Adrenal gland (tissue), 12 donors: Measurements from ENCODE around the gene PXDN. TPM values are rescaled to one million over a fixed set of nuclear protein-coding genes. Genes with fewer than 3 reads are reported as not detected.
A peak's percentile ranks its signal among the peaks of the same experiment; 100 is the strongest.

ENCODE experiments used
- DNase-seq, 7 donors: peaks; one replicate each; pipeline ENCODE4 v3.0.0-alpha.2; 2019 to 2020
- H3K27ac ChIP-seq, 5 donors: fragments of 200-600 bp; sonication (generic) in 4 of 5; 1 replicate in 3 of 5; 2 replicates in 2 of 5; pipeline versions ENCODE4 v1.5.1 to v1.8.0; 2016 to 2020; ENCODE audit warnings: mild to moderate bottlenecking in 1 of 5
- H3K27me3 ChIP-seq: fragments of 200-600 bp; 2 replicates; pipeline ENCODE4 v1.8.0; 2021
- H3K36me3 ChIP-seq, 2 donors: fragments of 200-600 bp; replicated peaks in 1 of 2; 1 replicate in 1 of 2; 2 replicates in 1 of 2; pipeline versions ENCODE4 v1.5.1 to v1.8.0; 2018 to 2022
- H3K4me1 ChIP-seq, 2 donors: fragments of 200-600 bp; replicated peaks in 1 of 2; 1 replicate in 1 of 2; 2 replicates in 1 of 2; pipeline versions ENCODE4 v1.5.1 to v1.8.0; 2018 to 2021
- H3K4me3 ChIP-seq, 4 donors: fragments of 200-600 bp; sonication (generic) in 3 of 4; one replicate each; pipeline ENCODE4 v1.5.1; 2016 to 2018
- H3K9me3 ChIP-seq, 3 donors: fragments of 200-600 bp; sonication (generic) in 1 of 3; replicated peaks in 1 of 3; 1 replicate in 2 of 3; 2 replicates in 1 of 3; pipeline versions ENCODE4 v1.5.1 to v1.8.0; 2016 to 2021
- POLR2A ChIP-seq, 2 donors: fragments of 450-650 bp; IDR thresholded peaks; one replicate each; pipeline ENCODE4 v1.6.1; 2017; ENCODE audit warnings: antibody characterized with exemption in 2 of 2, mild to moderate bottlenecking in 2 of 2, moderate library complexity in 1 of 2
- WGBS, 4 donors: extraction: QIAGEN DNeasy Blood & Tissue Kit in 2 of 4; methylation state at CpG; one replicate each; pipeline versions ENCODE4 v1.1.5 to v1.1.7; 2013 to 2017; 5-methylcytosine and 5-hydroxymethylcytosine counted together
- intact Hi-C, 2 donors: fragments of 100-400 bp; cut with DNase I; formaldehyde crosslinking; loops; one replicate each; pipeline versions ENCODE4 v1.14.1 to v1.15.0; 2022 to 2023
- polyA plus RNA-seq, 3 donors: library from polyadenylated mRNA; stranded (reverse); fragments of 200-250 nt in 2 of 3; fragments of 350-450 nt in 1 of 3; fragmentation: Illumina TruSeq in 1 of 3; extraction: RNeasy Lipid Tissue Mini Kit (QIAGEN cat#74804) in 1 of 3; gene quantifications; one replicate each; pipeline ENCODE4 v1.2.3, GENCODE V29; 2013 to 2014
- total RNA-seq, 9 donors: library from RNA; depleted of rRNA in 4 of 9; stranded (reverse); fragments of >200 nt in 4 of 9; fragments of 120-200 nt in 1 of 9; fragmentation: NEBNext Ultra II Directional in 1 of 9; extraction: Animal tissue kit (Norgen Biotek cat#: 25700) in 1 of 9; gene quantifications; one replicate each; pipeline versions ENCODE4 v1.1.0 to v1.2.4, GENCODE V29; 2013 to 2023
- TF ChIP-seq, protein P1 (sequence below), 6 experiments: fragments of 450-650 bp in 4 of 6; fragments of 200-600 bp in 2 of 6; sonication (generic) in 1 of 6; IDR thresholded peaks; 1 replicate in 5 of 6; 2 replicates in 1 of 6; pipeline versions ENCODE4 v1.5.1 to v1.8.0; 2016 to 2021; ENCODE audit warnings: antibody characterized with exemption in 6 of 6, mild to moderate bottlenecking in 2 of 6, moderate library complexity in 1 of 6
- donor health status: healthy with polysubstance abuse.
- donor health status: Bipolar disorder and iron deficiency.
- donor health status: DM: yes; HTN: yes; CAD: no.
- donor health status: DM: no; HTN: no; CAD: no.
- donor health status: DM: no; HTN: no; CAD: no.
- donor health status: DM: yes; HTN: yes; CAD: no.

Gene PXDN
- total and polyA plus RNA-seq, 12 donors = 8.5 to 39.5 (median 22.1) TPM

DNA sequence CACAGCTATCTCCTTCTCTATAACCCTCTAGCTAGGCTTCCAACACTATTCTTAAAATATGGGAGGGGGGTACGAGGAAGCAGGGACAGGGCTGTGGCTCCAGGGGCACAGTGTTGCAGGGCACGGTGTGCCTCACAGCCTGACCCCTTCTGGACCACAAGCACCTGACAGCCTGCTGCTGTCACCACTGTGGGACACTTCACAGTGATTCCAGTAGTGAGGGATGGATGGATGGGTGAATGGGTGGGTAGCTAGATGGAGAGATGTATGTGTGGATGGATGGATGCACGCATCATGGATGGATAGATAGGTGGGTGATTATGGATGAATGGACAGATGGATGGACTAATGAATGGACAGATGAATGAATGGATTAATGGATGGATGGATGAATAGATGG is 21.6 kb downstream of the PXDN start:
- intact Hi-C loops = no loop called here
- Histone ChIP-seq H3K4me3 (no peak overlapping the region), H3K9me3 (no peaks in the 10 kb centered on the region), H3K27ac (no peak overlapping the region), H3K36me3 (no peaks in the 10 kb centered on the region), H3K4me1 (no peaks in the 10 kb centered on the region), H3K27me3 (no peaks in the 10 kb centered on the region)
- peak in 1 of 7 donors; percentile 11 for DNase-seq
- 71 to 83% (median 76%) methylated on average over 3 of the region's 3 CpGs for WGBS, 4 donors
- no peak for TF ChIP-seq POLR2A (IDR thresholded peaks at IDR 0.05)
- TF ChIP-seq, protein P1, sequence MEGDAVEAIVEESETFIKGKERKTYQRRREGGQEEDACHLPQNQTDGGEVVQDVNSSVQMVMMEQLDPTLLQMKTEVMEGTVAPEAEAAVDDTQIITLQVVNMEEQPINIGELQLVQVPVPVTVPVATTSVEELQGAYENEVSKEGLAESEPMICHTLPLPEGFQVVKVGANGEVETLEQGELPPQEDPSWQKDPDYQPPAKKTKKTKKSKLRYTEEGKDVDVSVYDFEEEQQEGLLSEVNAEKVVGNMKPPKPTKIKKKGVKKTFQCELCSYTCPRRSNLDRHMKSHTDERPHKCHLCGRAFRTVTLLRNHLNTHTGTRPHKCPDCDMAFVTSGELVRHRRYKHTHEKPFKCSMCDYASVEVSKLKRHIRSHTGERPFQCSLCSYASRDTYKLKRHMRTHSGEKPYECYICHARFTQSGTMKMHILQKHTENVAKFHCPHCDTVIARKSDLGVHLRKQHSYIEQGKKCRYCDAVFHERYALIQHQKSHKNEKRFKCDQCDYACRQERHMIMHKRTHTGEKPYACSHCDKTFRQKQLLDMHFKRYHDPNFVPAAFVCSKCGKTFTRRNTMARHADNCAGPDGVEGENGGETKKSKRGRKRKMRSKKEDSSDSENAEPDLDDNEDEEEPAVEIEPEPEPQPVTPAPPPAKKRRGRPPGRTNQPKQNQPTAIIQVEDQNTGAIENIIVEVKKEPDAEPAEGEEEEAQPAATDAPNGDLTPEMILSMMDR (IDR thresholded peaks at IDR 0.05) = no peak

DNA sequence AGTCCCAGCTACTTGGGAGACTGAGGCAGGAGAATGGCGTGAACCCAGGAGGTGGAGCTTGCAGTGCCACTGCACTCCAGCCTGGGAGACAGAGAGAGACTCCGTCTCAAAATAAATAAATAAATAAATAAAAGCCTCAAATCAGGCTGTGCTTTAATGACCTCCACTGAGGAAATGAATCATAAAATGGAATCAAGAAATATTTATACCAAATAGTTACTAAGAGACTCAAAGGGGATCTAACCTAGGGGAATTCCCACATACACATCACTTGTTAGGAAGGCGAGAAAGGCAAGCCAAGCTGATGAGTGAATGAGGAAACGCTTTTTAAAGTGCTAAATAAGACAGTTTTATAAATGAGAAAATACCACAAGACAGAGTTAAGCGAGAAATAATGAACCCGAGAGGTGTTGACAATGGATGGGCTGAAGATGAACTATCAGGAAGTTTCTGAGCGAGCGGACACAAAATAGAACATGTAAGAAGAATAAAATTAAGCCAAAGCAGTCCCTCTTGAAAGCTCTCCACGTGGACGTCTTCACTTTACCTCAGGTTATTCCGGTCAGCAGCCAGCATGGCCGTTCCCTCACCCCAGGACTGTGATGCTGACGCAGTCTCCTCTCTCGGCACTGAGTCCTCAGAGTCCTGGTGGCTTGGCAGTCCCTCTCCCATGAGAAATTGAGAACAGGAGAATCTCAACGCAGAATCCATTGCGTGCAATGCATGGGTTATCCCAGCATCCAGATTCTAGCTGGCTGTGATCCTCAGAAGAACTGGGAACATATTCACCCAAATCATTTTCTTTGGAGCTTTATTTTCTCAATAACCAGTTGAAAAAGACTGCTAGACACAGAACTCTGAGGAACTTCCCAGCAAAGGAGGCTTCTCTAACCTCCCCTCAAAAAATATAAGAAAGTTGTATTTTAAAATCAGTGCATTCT is 22.3 kb downstream of the PXDN start:
- peak in 2 of 7 donors; percentile 5 to 11 for DNase-seq
- H3K27ac ChIP-seq = peak overlapping the region in 2 of 5 donors; percentile 71 to 74
- WGBS, 4 donors = 77 to 81% (median 80%) methylated on average over 16 of the region's 16 CpGs

DNA sequence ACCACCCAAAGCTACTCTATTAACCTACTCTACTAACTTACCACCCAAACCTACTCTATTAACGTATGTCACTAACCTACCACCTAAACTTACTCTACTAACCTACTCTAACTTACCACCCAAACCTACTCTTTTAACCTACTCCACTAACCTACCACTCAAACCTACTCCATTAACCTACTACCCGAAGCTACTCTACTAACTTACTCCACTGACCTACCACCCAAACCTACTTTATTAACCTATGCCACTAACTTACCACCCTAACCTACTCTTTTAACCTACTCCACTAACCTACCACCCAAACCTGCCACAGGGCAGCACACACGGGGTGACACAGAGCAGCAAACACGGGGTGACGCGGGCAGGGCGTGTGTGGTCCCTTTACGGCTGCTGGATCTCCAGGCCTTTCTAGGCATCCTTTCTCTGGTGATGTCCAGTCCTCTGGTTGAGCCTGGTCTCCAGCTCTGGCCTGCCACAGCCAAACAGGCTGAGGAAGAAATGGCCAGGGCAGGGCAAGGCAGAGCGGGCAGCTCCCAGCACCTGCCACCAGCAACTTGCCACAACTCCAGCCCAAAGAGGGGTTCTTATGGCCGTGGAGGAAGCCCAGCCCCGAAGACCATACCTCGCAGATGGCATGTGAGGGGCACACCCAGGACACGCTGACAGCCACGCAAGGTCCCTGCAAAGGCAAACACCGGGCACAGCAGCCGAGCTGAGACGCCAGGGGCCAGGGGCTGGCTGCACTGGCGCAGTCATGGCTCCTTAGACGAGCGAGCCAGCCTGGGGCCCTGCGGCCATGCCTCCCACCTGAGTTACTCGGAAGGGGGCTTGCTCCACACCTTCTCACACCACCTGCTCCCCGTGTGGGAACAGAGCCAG is 25.7 kb downstream of the PXDN start:
- no peaks in the 10 kb centered on the region for H3K9me3 ChIP-seq
- no peaks in the 10 kb centered on the region for H3K27me3 ChIP-seq
- peaks cover 0 to 11% of the 10 kb centered on the region in 2 donors for H3K4me1 ChIP-seq
- TF ChIP-seq, protein P1 (IDR thresholded peaks at IDR 0.05) = no peak
- TF ChIP-seq POLR2A (IDR thresholded peaks at IDR 0.05) = no peak
- no peak overlapping the region for H3K4me3 ChIP-seq
- no peaks in the 10 kb centered on the region for H3K36me3 ChIP-seq
- intact Hi-C loops = no loop called here
- DNase-seq = no peak
- no peak overlapping the region for H3K27ac ChIP-seq
- 89 to 93% (median 92%) methylated on average over 10 to 23 of the region's 23 CpGs for WGBS, 4 donors

More for the DNA sequence above, 22.3 kb downstream of the PXDN start:
- intact Hi-C loops = no loop called here
- H3K4me1 ChIP-seq = no peaks in the 10 kb centered on the region
- no peaks in the 10 kb centered on the region for H3K36me3 ChIP-seq
- TF ChIP-seq POLR2A (IDR thresholded peaks at IDR 0.05) = no peak
- TF ChIP-seq, protein P1 (IDR thresholded peaks at IDR 0.05) = no peak
- H3K27me3 ChIP-seq = no peaks in the 10 kb centered on the region
- no peaks in the 10 kb centered on the region for H3K9me3 ChIP-seq
- no peak overlapping the region for H3K4me3 ChIP-seq

DNA sequence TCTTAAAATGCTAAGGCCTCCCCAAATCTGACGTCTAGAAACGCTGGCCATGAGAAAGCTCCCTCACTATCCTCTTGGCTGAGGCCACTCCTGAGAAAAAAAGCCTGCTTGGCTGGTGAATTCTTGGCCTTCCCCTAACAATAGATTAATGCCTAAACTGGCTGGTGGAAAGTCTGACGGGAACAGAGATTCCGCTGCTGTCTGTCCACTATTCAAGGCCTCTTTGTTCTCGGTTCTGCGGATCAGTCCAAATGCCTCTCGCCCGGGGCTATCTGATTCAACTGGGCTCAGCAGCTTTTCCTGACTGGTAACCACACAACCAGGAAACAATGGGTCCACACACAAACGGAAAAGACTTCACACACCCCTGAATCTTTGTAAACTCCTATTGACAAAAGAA is 27.2 kb downstream of the PXDN start:
- no peak for TF ChIP-seq POLR2A (IDR thresholded peaks at IDR 0.05)
- TF ChIP-seq, protein P1 (IDR thresholded peaks at IDR 0.05) = no peak
- peaks cover 0 to 14% of the 10 kb centered on the region in 2 donors for H3K4me1 ChIP-seq
- WGBS, 4 donors = 61 to 79% (median 72%) methylated on average over 9 of the region's 9 CpGs

More for the DNA sequence above, 27.2 kb downstream of the PXDN start:
- Histone ChIP-seq H3K4me3 (no peak overlapping the region), H3K27me3 (no peaks in the 10 kb centered on the region), H3K9me3 (no peaks in the 10 kb centered on the region), H3K36me3 (no peaks in the 10 kb centered on the region), H3K27ac (no peak overlapping the region)
- no peak for DNase-seq
- intact Hi-C loops = no loop called here
